Neural cell (in vitro differentiated cells): ENCODE results near the gene MAP2. TPM values are rescaled to one million over a fixed set of nuclear protein-coding genes. Genes with fewer than 3 reads are reported as not detected.

Experiments
- H2AFZ ChIP-seq: fragments of 200-600, 300-800 bp; sonication (generic), shearing (Covaris generic); 2 replicates; pipeline ENCODE4 v1.6.0; 2014; ENCODE audit warnings: low read depth, mild to moderate bottlenecking, antibody characterized with exemption, low read length, moderate library complexity
- H3F3A ChIP-seq: fragments of 200-600 bp; shearing (Covaris generic); 2 replicates; pipeline ENCODE4 v1.6.1; 2016; ENCODE audit warnings: mild to moderate bottlenecking, moderate library complexity, mixed read lengths, antibody characterized with exemption, low read length; ENCODE audit not compliant: insufficient read depth, poor library complexity, severe bottlenecking
- H3K27ac ChIP-seq: fragments of 200-600, 300-800 bp; sonication (generic), shearing (Covaris generic); 2 replicates; pipeline ENCODE4 v1.5.1; 2014; ENCODE audit warnings: mild to moderate bottlenecking, low read length, moderate library complexity
- H3K27me3 ChIP-seq: fragments of 300-800, 200-600 bp; sonication (generic), shearing (Covaris generic); 2 replicates; pipeline ENCODE4 v1.6.0; 2014; ENCODE audit warnings: mild to moderate bottlenecking, low read depth, low read length, moderate library complexity; ENCODE audit not compliant: insufficient read depth
- H3K36me3 ChIP-seq: fragments of 300-800, 200-600 bp; sonication (generic), shearing (Covaris generic); 2 replicates; pipeline ENCODE4 v1.5.1; 2014; ENCODE audit warnings: mild to moderate bottlenecking, antibody characterized with exemption, low read length, moderate library complexity; ENCODE audit not compliant: insufficient read depth
- H3K4me2 ChIP-seq: fragments of 300-800, 200-600 bp; sonication (generic), shearing (Covaris generic); 2 replicates; pipeline ENCODE4 v1.6.0; 2014; ENCODE audit warnings: mild to moderate bottlenecking, low read length
- H3K4me3 ChIP-seq: fragments of 300-800, 200-600 bp; sonication (generic), shearing (Covaris generic); 2 replicates; pipeline ENCODE4 v1.5.1; 2014; ENCODE audit warnings: mild to moderate bottlenecking, low read length, moderate library complexity
- H3K79me2 ChIP-seq: fragments of 200-600 bp; shearing (Covaris generic); replicated peaks from 2 replicates; pipeline ENCODE4 v1.6.0; 2014; ENCODE audit warnings: mild to moderate bottlenecking, low read length, moderate library complexity; ENCODE audit not compliant: insufficient read depth
- H3K9ac ChIP-seq: fragments of 300-800, 200-600 bp; sonication (generic), shearing (Covaris generic); 2 replicates; pipeline ENCODE4 v1.6.1; 2016; ENCODE audit warnings: mild to moderate bottlenecking, low read length, mixed read lengths
- H3K9me2 ChIP-seq: fragments of 200-600 bp; shearing (Covaris generic); 2 replicates; pipeline ENCODE4 v1.6.1; 2016; ENCODE audit warnings: mild to moderate bottlenecking, low read length, mixed read lengths; ENCODE audit not compliant: insufficient read depth
- H3K9me3 ChIP-seq: fragments of 200-600, 300-800 bp; sonication (generic), shearing (Covaris generic); 2 replicates; pipeline ENCODE4 v1.6.1; 2016; ENCODE audit warnings: mild to moderate bottlenecking, mixed run types, low read length, moderate library complexity, mixed read lengths
- H4K20me1 ChIP-seq: fragments of 200-600 bp; shearing (Covaris generic); 2 replicates; pipeline ENCODE4 v1.6.1; 2016; ENCODE audit warnings: mild to moderate bottlenecking, mixed run types; ENCODE audit not compliant: insufficient read depth
- EP300 ChIP-seq: fragments of 450-650 bp; conservative IDR thresholded peaks from 2 replicates; pipeline ENCODE4 v1.6.1; 2014; ENCODE audit warnings: antibody characterized with exemption, mild to moderate bottlenecking, moderate library complexity; ENCODE audit not compliant: poor library complexity, severe bottlenecking
- EZH2 ChIP-seq: fragments of 200-600, 300-800 bp; shearing (Covaris generic), sonication (generic); IDR thresholded peaks from 2 replicates; pipeline ENCODE4 v1.6.1; 2014; ENCODE audit warnings: antibody characterized with exemption, low read length, borderline replicate concordance, mild to moderate bottlenecking; ENCODE audit not compliant: insufficient read depth, poor library complexity, severe bottlenecking
- MXI1 ChIP-seq: fragments of 450-650 bp; conservative IDR thresholded peaks from 2 replicates; pipeline ENCODE4 v1.6.1; 2014; ENCODE audit warnings: antibody characterized with exemption, mild to moderate bottlenecking; ENCODE audit not compliant: poor library complexity, severe bottlenecking
- POLR2AphosphoS5 ChIP-seq: IDR thresholded peaks from 2 replicates; pipeline ENCODE4 v1.6.1; 2012
- RAD21 ChIP-seq: fragments of 450-650 bp; conservative IDR thresholded peaks from 2 replicates; pipeline ENCODE4 v1.6.1; 2014; ENCODE audit warnings: antibody characterized with exemption, mild to moderate bottlenecking, moderate library complexity
- SMC3 ChIP-seq: fragments of 450-650 bp; conservative IDR thresholded peaks from 2 replicates; pipeline ENCODE4 v1.6.1; 2014; ENCODE audit warnings: antibody characterized with exemption, mild to moderate bottlenecking, moderate library complexity; ENCODE audit not compliant: poor library complexity
- TAF1 ChIP-seq: IDR thresholded peaks from 2 replicates; pipeline ENCODE4 v1.6.1; 2012; ENCODE audit warnings: low read depth
- polyA plus RNA-seq: library from polyadenylated mRNA; depleted of rRNA; stranded (reverse); fragments of >200 nt; gene quantifications from 2 replicates; pipeline ENCODE4 v1.2.3, GENCODE V29; 2014
- TF ChIP-seq, protein P1 (sequence below): IDR thresholded peaks from 2 replicates; pipeline ENCODE4 v1.6.1; 2012; ENCODE audit warnings: borderline replicate concordance
- TF ChIP-seq, protein P2 (sequence below): fragments of 450-650 bp; IDR thresholded peaks from 2 replicates; pipeline ENCODE4 v1.5.1; 2014; ENCODE audit warnings: antibody characterized with exemption, mild to moderate bottlenecking, moderate library complexity; ENCODE audit not compliant: poor library complexity, severe bottlenecking

MAP2 gene
- polyA plus RNA-seq, 1 donor from 2014 or later, result 450 TPM

GRCh38 chr2:209584472-209584871 is 160.6 kb downstream of the MAP2 start:
- H3K4me2 ChIP-seq, result peak overlapping the region; percentile 0
- peaks cover 2% of the 10 kb centered on the region for H3F3A ChIP-seq
- H3K9me2 ChIP-seq, result no peaks in the 10 kb centered on the region
- H3K79me2 ChIP-seq, result peaks cover 96% of the 10 kb centered on the region
- peaks cover 8% of the 10 kb centered on the region for H3K36me3 ChIP-seq
- H3K9ac ChIP-seq, result no peak overlapping the region
- no peaks in the 10 kb centered on the region for H3K9me3 ChIP-seq
- H2AFZ ChIP-seq, result no peak overlapping the region
- peaks cover 11% of the 10 kb centered on the region for H4K20me1 ChIP-seq
- TF ChIP-seq EP300 (no peak), POLR2AphosphoS5 (no peak), TAF1 (no peak), SMC3 (no peak), RAD21 (no peak), EZH2 (no peak), MXI1 (no peak)
- TF ChIP-seq, protein P1, sequence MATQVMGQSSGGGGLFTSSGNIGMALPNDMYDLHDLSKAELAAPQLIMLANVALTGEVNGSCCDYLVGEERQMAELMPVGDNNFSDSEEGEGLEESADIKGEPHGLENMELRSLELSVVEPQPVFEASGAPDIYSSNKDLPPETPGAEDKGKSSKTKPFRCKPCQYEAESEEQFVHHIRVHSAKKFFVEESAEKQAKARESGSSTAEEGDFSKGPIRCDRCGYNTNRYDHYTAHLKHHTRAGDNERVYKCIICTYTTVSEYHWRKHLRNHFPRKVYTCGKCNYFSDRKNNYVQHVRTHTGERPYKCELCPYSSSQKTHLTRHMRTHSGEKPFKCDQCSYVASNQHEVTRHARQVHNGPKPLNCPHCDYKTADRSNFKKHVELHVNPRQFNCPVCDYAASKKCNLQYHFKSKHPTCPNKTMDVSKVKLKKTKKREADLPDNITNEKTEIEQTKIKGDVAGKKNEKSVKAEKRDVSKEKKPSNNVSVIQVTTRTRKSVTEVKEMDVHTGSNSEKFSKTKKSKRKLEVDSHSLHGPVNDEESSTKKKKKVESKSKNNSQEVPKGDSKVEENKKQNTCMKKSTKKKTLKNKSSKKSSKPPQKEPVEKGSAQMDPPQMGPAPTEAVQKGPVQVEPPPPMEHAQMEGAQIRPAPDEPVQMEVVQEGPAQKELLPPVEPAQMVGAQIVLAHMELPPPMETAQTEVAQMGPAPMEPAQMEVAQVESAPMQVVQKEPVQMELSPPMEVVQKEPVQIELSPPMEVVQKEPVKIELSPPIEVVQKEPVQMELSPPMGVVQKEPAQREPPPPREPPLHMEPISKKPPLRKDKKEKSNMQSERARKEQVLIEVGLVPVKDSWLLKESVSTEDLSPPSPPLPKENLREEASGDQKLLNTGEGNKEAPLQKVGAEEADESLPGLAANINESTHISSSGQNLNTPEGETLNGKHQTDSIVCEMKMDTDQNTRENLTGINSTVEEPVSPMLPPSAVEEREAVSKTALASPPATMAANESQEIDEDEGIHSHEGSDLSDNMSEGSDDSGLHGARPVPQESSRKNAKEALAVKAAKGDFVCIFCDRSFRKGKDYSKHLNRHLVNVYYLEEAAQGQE, result no peak
- TF ChIP-seq, protein P2, sequence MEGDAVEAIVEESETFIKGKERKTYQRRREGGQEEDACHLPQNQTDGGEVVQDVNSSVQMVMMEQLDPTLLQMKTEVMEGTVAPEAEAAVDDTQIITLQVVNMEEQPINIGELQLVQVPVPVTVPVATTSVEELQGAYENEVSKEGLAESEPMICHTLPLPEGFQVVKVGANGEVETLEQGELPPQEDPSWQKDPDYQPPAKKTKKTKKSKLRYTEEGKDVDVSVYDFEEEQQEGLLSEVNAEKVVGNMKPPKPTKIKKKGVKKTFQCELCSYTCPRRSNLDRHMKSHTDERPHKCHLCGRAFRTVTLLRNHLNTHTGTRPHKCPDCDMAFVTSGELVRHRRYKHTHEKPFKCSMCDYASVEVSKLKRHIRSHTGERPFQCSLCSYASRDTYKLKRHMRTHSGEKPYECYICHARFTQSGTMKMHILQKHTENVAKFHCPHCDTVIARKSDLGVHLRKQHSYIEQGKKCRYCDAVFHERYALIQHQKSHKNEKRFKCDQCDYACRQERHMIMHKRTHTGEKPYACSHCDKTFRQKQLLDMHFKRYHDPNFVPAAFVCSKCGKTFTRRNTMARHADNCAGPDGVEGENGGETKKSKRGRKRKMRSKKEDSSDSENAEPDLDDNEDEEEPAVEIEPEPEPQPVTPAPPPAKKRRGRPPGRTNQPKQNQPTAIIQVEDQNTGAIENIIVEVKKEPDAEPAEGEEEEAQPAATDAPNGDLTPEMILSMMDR, result no peak
- no peaks in the 10 kb centered on the region for H3K27me3 ChIP-seq
- H3K4me3 ChIP-seq, result peak overlapping the region; percentile 33
- H3K27ac ChIP-seq, result no peak overlapping the region

DNA sequence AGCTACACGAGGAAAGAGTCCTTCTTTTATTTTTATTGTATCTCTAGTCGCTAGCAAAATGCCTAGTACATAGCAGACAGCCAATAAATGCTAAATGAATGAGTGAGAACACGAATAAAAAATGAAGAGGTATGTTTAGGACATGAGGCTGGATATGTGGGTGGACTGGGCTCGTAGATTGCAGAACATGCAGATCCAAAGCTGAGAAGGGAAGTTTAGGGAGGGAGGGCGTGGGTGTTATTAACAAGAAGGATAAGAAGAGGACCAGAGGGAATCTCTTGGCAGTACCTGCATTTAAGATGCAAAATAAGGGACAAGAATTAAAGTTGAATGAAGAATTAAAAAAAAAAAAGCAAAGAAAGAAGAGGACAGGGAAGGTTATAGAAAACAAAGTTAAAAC is 161.1 kb downstream of the MAP2 start:
- H3K9me2 ChIP-seq, result no peaks in the 10 kb centered on the region
- H3K27ac ChIP-seq, result no peak overlapping the region
- no peak overlapping the region for H2AFZ ChIP-seq
- H4K20me1 ChIP-seq, result peaks cover 11% of the 10 kb centered on the region
- no peaks in the 10 kb centered on the region for H3K9me3 ChIP-seq
- peak overlapping the region; percentile 0 for H3K4me2 ChIP-seq
- TF ChIP-seq EP300 (no peak), TAF1 (no peak), RAD21 (no peak), POLR2AphosphoS5 (no peak), SMC3 (no peak), EZH2 (no peak), MXI1 (no peak)
- TF ChIP-seq, protein P1, result no peak
- TF ChIP-seq, protein P2, result no peak
- peak overlapping the region; percentile 33 for H3K4me3 ChIP-seq
- H3F3A ChIP-seq, result peaks cover 2% of the 10 kb centered on the region
- no peak overlapping the region for H3K9ac ChIP-seq
- H3K79me2 ChIP-seq, result peaks cover 100% of the 10 kb centered on the region
- peaks cover 8% of the 10 kb centered on the region for H3K36me3 ChIP-seq
- no peaks in the 10 kb centered on the region for H3K27me3 ChIP-seq
